Activated naive CD4-positive, alpha-beta T cell treated with anti-CD3 and anti-CD28 coated beads, Interleukin-2, amount 50 U/mL, for 16 hours (primary cell): ENCODE results near the gene SFTPA2.
A peak's percentile ranks its signal among the peaks of the same experiment; 100 is the strongest.
"Not testable (repeated sequence)": the region's sequence is repeated elsewhere in the genome, so short reads cannot be mapped to it uniquely, and the experiment has no call there.

Source experiments
- DNase-seq: peaks from one replicate; pipeline ENCODE4 v3.0.0-alpha.2; 2020

Gene SFTPA2

GRCh38 chr10:79560160-79560709 is at the start of gene SFTPA2:
TSS of gene SFTPA2 (minus strand) at chr10:79560407. CDS start at chr10:79559483, 924 bp downstream.
- no peak for DNase-seq

- DNase-seq, result peak; percentile 45
Observed at GRCh38 chr10:79608505-79609375, 48.5 kb upstream of the SFTPA2 start.

- no peak for DNase-seq
Observed at GRCh38 chr10:79605308-79605707, 45.1 kb upstream of the SFTPA2 start.

- DNase-seq, result no peak
Observed at GRCh38 chr10:79604294-79604693, 44.1 kb upstream of the SFTPA2 start.

GRCh38 chr10:79602953-79603352 is 42.7 kb upstream of the SFTPA2 start:
- no peak for DNase-seq

- DNase-seq, result no peak
Observed at GRCh38 chr10:79601939-79602338, 41.7 kb upstream of the SFTPA2 start.

GRCh38 chr10:79599644-79600043 is 39.4 kb upstream of the SFTPA2 start:
- not testable (repeated sequence) for DNase-seq

GRCh38 chr10:79595510-79595909 is 35.3 kb upstream of the SFTPA2 start:
- no peak for DNase-seq

GRCh38 chr10:79594565-79594964 is 34.4 kb upstream of the SFTPA2 start:
- not testable (repeated sequence) for DNase-seq

- no peak for DNase-seq
Observed at GRCh38 chr10:79593377-79593776, 33.2 kb upstream of the SFTPA2 start.

- DNase-seq, result no peak
Observed at GRCh38 chr10:79588800-79589199, 28.6 kb upstream of the SFTPA2 start.

- no peak for DNase-seq
Observed at GRCh38 chr10:79586933-79587332, 26.7 kb upstream of the SFTPA2 start.

GRCh38 chr10:79585870-79586527 is 25.8 kb upstream of the SFTPA2 start:
- no peak for DNase-seq

GRCh38 chr10:79583488-79584024 is 23.3 kb upstream of the SFTPA2 start:
- DNase-seq, result no peak

GRCh38 chr10:79582954-79583353 is 22.7 kb upstream of the SFTPA2 start:
- DNase-seq, result not testable (repeated sequence)

- DNase-seq, result no peak
Observed at GRCh38 chr10:79582096-79582495, 21.9 kb upstream of the SFTPA2 start.

- DNase-seq, result no peak
Observed at GRCh38 chr10:79581044-79581443, 20.8 kb upstream of the SFTPA2 start.

- no peak for DNase-seq
Observed at GRCh38 chr10:79579361-79579760, 19.2 kb upstream of the SFTPA2 start.

- DNase-seq, result not testable (repeated sequence)
Observed at GRCh38 chr10:79570624-79571023, 10.4 kb upstream of the SFTPA2 start.

GRCh38 chr10:79563426-79563825 is 3.2 kb upstream of the SFTPA2 start:
- DNase-seq, result no peak

- DNase-seq, result peak; percentile 69
Observed at GRCh38 chr10:79562135-79562756, 2.0 kb upstream of the SFTPA2 start.

- no peak for DNase-seq
Observed at GRCh38 chr10:79561257-79561656, 1.1 kb upstream of the SFTPA2 start.

GRCh38 chr10:79559726-79560125 is 481 bp downstream of the SFTPA2 start:
- no peak for DNase-seq
